ENCODE data around the gene KLHL36. TPM values are rescaled to one million over a fixed set of nuclear protein-coding genes. Genes with fewer than 3 reads are reported as not detected.

Gene KLHL36
- total RNA-seq (100 to 1,000 TPM; 113 to 129 TPM), polyA plus RNA-seq (ENCODE audit: insufficient read depth, low read depth, low replicate concordance) (75.1 TPM)
- long read RNA-seq, donor 1, transcript KLHL36-204 (5 exons, 2,173 nt): major isoform, 5 of 5 reads
- long read RNA-seq, donor 1, partial matches to known transcripts: 0 of 5 reads
- long read RNA-seq, donor 1, other reads (novel, unspliced or antisense): 0 of 5 reads
- long read RNA-seq, donor 2, partial matches to known transcripts: 0 of 2 reads
- long read RNA-seq, donor 2, other reads (novel, unspliced or antisense): 0 of 2 reads

DNA sequence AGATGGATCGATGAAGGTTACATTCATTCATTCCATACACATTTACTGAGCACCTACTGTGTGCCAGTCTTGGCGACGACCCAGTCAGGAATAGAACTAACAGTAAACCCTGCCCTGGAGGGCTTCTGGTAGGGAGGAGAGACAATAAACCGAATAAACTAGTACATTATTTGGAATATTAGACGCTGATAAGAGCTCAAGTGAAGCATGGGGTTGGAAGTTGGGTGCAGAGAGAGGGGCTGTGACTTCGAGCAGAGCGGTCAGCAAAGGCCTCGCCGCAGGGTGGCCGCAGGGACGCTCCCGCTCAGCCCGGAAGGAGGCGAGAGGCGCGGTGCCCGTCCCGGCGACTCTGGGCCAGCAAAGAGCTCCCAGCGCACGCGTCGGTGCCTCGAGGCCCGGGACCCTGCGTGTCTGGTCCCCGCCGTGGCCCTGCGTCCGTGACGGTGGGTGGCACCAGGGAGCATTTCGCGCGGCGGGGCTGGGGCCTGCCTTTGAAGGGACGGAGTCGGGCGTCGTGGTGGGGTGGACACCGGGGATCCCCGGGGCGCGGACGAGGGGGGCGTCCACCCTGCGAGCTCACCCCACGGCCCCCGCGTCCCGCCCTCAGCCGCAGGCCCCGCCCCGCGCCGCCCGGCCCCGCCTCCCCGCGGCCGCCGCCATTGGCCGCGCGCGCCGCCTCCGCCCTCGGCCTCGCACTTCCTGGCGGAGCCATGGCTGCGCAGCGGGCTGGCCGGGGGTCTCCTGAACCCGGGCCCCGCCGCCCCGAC is at the start of gene KLHL36:
Gene KLHL36, plus strand, starts transcription at position 684 of the 767 bp plus-strand sequence. CDS start 2,357 bp downstream, outside the sequence.
- Histone ChIP-seq H3K27ac (peak within 1 kb of the TSS; percentile 85 to 86), H3K27me3 (no peaks in the 10 kb centered on the region), H3K4me3 (peak within 1 kb of the TSS; percentile 76 to 79), H3K36me3 (ENCODE audit: low read depth, missing control alignments) (no peaks in the 10 kb centered on the region), H3K9me3 (no peaks in the 10 kb centered on the region), H3K4me1 (peaks cover 36% of the 10 kb centered on the region)
- 4 to 15% methylated on average over 12 to 50 of the region's 77 CpGs for WGBS, 2 donors
- intact Hi-C loops (cut with DNase I; ENCODE audit: low total_unique reads): no loop called here
- DNase-seq: peak; percentile 59
- TF ChIP-seq, protein P1, sequence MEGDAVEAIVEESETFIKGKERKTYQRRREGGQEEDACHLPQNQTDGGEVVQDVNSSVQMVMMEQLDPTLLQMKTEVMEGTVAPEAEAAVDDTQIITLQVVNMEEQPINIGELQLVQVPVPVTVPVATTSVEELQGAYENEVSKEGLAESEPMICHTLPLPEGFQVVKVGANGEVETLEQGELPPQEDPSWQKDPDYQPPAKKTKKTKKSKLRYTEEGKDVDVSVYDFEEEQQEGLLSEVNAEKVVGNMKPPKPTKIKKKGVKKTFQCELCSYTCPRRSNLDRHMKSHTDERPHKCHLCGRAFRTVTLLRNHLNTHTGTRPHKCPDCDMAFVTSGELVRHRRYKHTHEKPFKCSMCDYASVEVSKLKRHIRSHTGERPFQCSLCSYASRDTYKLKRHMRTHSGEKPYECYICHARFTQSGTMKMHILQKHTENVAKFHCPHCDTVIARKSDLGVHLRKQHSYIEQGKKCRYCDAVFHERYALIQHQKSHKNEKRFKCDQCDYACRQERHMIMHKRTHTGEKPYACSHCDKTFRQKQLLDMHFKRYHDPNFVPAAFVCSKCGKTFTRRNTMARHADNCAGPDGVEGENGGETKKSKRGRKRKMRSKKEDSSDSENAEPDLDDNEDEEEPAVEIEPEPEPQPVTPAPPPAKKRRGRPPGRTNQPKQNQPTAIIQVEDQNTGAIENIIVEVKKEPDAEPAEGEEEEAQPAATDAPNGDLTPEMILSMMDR (IDR thresholded peaks at IDR 0.05): no peak
- no peak for TF ChIP-seq POLR2A (IDR thresholded peaks at IDR 0.05)

DNA sequence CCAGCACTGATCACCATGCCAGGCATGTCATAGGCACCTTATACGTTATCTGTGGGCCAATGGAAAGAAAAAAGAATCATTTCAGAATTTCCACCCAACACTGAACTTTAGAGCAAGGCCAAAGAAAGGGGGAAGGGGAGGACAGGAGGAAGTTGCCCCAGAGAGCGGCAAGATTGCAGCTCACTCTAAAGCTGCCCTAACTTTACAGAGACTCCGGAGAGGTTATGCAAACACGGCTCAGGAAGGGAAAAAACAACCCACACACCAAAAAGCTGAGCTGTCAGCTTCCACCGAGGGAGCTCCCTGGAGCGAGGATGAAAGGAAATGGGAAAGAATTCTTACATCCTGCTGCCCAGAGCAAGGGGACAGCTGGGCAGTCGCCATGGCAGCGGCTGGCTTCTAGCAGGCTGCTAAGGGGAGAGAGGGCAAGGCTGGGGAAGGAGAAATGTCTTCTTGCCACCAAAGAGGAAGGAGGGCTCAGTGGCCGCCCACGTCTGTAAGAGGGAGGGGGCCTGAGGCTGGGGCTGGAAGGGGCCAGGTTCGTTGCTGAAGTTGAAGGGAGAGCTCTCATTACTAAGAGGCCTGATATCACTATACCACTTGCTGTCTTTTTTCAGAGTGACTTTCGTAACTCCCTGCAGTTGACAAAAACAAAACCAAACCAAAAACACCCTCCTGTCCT is 48.6 kb upstream of the KLHL36 start:
- TF ChIP-seq POLR2A (IDR thresholded peaks at IDR 0.05): no peak
- TF ChIP-seq, protein P1 (IDR thresholded peaks at IDR 0.05): no peak
- Histone ChIP-seq H3K27ac (peak overlapping the region; percentile 16 to 26), H3K4me3 (no peak overlapping the region), H3K4me1 (peaks cover 9% of the 10 kb centered on the region), H3K27me3 (no peaks in the 10 kb centered on the region), H3K36me3 (ENCODE audit: low read depth, missing control alignments) (no peaks in the 10 kb centered on the region), H3K9me3 (no peaks in the 10 kb centered on the region)
- WGBS, 2 donors: 34 to 36% methylated on average over 12 of the region's 12 CpGs
- no peak for DNase-seq
- intact Hi-C loops (cut with DNase I; ENCODE audit: low total_unique reads): no loop called here

DNA sequence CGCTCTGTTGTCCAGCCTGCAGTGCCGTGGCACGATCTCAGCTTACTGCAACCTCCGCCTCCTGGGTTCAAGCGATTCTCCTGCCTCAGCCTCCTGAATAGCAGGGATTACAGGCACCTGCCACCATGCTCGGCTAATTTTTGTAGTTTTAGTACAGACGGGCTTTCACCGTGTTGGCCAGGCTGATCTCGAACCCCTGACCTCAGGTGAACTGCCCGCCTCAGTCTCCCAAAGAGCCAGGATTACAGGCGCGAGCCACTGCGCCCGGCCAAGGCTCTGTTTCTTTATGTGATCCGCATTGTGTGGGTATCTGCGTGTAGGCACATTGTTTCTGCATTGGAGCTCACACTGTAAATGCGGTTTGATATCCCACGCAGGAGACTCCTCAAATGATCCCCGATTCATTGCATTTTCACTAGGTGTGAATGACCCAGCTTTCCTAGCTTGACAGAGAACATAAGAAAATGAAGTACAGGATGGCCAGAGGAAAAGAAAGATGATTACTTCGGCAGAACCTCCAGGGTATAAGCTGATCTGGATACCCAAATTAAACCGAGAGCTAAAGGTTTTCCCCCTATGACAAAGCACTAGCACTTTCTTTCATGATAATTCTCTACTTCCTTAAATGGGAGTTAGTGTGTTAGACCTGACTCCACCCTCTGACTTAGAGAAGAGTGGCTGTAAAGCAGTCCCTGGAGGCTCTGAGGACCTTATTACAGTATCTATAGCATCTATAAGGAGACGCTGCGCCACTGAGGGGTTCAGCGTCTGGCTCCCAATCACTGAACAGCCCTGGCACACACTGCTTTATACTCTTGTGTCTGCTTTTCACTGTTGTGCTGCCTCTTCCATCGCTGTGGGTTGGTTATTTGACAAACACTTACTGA is 47.7 kb upstream of the KLHL36 start:
- peaks cover 7% of the 10 kb centered on the region for H3K4me1 ChIP-seq
- H3K36me3 ChIP-seq (ENCODE audit: low read depth, missing control alignments): no peaks in the 10 kb centered on the region
- 87 to 88% methylated on average over 23 to 25 of the region's 25 CpGs for WGBS, 2 donors
- H3K4me3 ChIP-seq: no peak overlapping the region
- no peaks in the 10 kb centered on the region for H3K27me3 ChIP-seq
- TF ChIP-seq, protein P1 (IDR thresholded peaks at IDR 0.05): no peak
- no peak for TF ChIP-seq POLR2A (IDR thresholded peaks at IDR 0.05)
- H3K9me3 ChIP-seq: no peaks in the 10 kb centered on the region
- intact Hi-C loops (cut with DNase I; ENCODE audit: low total_unique reads): no loop called here
- no peak overlapping the region for H3K27ac ChIP-seq
- DNase-seq: no peak

DNA sequence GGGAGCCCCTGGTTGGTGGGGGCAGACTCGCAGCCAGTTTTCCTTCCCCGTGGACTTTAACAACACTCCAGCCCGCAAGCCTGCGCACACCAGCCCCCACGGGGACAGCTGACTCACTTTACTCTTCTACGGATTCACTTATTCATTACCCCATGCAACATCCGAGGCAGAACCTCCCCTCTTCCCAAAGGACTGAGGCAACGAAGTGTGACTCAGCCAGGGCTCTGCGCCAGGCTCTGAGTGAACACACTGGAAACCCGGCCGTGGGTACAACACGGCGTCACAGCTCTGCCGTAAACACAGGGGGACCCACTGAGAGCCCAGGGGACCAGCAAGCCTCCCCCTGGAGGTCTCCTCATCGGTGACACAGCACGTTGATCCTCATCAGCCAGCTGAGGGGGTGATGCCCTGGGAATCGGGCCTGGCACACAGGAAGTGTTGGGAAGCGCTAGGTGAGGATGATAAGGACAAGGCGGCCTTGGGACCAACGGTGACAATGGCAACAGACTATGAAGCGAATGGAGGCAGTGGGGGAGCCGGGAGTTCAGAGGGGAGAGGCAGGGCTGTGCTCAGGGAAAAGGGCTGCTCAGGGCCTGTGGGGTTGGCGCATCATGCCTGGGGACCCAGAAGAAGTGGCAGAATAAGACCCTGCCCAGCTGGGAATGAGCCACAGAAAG is 45.0 kb upstream of the KLHL36 start:
- Histone ChIP-seq H3K27ac (no peak overlapping the region), H3K4me3 (no peak overlapping the region), H3K36me3 (ENCODE audit: low read depth, missing control alignments) (no peaks in the 10 kb centered on the region), H3K9me3 (no peaks in the 10 kb centered on the region), H3K4me1 (peaks cover 7% of the 10 kb centered on the region), H3K27me3 (no peaks in the 10 kb centered on the region)
- TF ChIP-seq, protein P1 (IDR thresholded peaks at IDR 0.05): no peak
- intact Hi-C loops (cut with DNase I; ENCODE audit: low total_unique reads): no loop called here
- 77 to 78% methylated on average over 21 to 23 of the region's 23 CpGs for WGBS, 2 donors
- peak; percentile 44 for DNase-seq

Measured in testis (tissue), 5 donors.